Endothelial cell of umbilical vein (primary cell): ENCODE measurements around the gene GDI2. TPM values are rescaled to one million over a fixed set of nuclear protein-coding genes. Genes with fewer than 3 reads are reported as not detected.

Experiments
- BruUV-seq: library from RNA; stranded (reverse); fragments of 400-500 nt; replicated peaks from 2 replicates; lab custom pipeline; 2021; lab: Mats Ljungman, UMichigan
- CTCF ChIA-PET: fragments of 300-600, 350-600 bp; sonication (Branson Sonifier 250); formaldehyde crosslinking; loops from one replicate; lab custom pipeline; 2021; ENCODE audit warnings: antibody characterized with exemption, inconsistent platforms; lab: Charles Lee
- POLR2A ChIA-PET: fragments of 300-600, 350-600 bp; sonication (Branson Sonifier 250); formaldehyde crosslinking; loops from one replicate; lab custom pipeline; 2021; ENCODE audit warnings: antibody characterized with exemption, inconsistent platforms; lab: Charles Lee
- DNase-seq: peaks from one replicate; pipeline ENCODE4 v3.0.0-alpha.2; 2011; ENCODE audit warnings: low read depth, low spot score
- FAIRE-seq: peaks from 2 replicates; lab custom pipeline; 2011; peaks lifted over from hg19 to GRCh38; lab: Jason Lieb, UNC
- H2AFZ ChIP-seq: 2 replicates; pipeline ENCODE4 v1.6.0; 2012; ENCODE audit warnings: low read depth, low read length, control low read depth, inconsistent platforms
- H3K27ac ChIP-seq: 2 replicates; pipeline ENCODE4 v1.5.1; 2011; ENCODE audit warnings: low read depth, mild to moderate bottlenecking, control low read depth, low read length, moderate library complexity; ENCODE audit not compliant: insufficient read depth
- H3K27me3 ChIP-seq, 2 experiments: 2 replicates each; pipeline versions ENCODE4 v1.6.0 to v1.6.1; 2011; ENCODE audit warnings: low read length in 2 of 2, mixed read lengths in 1 of 2; ENCODE audit not compliant: control insufficient read depth in 2 of 2, insufficient read depth in 2 of 2
- H3K36me3 ChIP-seq, 2 experiments: 2 replicates in 1 of 2; 3 replicates in 1 of 2; pipeline ENCODE4 v1.5.1; 2011; ENCODE audit warnings: low read length in 2 of 2, mild to moderate bottlenecking in 1 of 2, moderate library complexity in 1 of 2; ENCODE audit not compliant: control insufficient read depth in 2 of 2, insufficient read depth in 2 of 2; ENCODE audit errors: extremely low read depth in 1 of 2
- H3K4me1 ChIP-seq: 3 replicates; pipeline ENCODE4 v1.5.1; 2011; ENCODE audit warnings: mild to moderate bottlenecking, low read length; ENCODE audit not compliant: control insufficient read depth, insufficient read depth; ENCODE audit errors: extremely low read depth
- H3K4me2 ChIP-seq: 2 replicates; pipeline ENCODE4 v1.6.1; 2011; ENCODE audit warnings: low read length, control low read depth, mixed read lengths; ENCODE audit not compliant: insufficient read depth
- H3K4me3 ChIP-seq, 3 experiments: fragments of 200-600 bp in 1 of 3; sonication (generic), shearing (Covaris generic) in 1 of 3; replicated peaks in 1 of 3; 2 replicates each; pipeline ENCODE4 v1.5.1; 2011 to 2016; ENCODE audit warnings: control low read depth in 3 of 3, low read length in 3 of 3, mild to moderate bottlenecking in 2 of 3, inconsistent platforms in 1 of 3, low read depth in 1 of 3, moderate library complexity in 1 of 3; ENCODE audit not compliant: insufficient read depth in 1 of 3
- H3K79me2 ChIP-seq: 2 replicates; pipeline ENCODE4 v1.6.0; 2012; ENCODE audit warnings: low read length, inconsistent platforms; ENCODE audit not compliant: control insufficient read depth, insufficient read depth
- H3K9ac ChIP-seq: replicated peaks from 2 replicates; pipeline ENCODE3; 2011; ENCODE audit warnings: low read length, control low read depth; ENCODE audit not compliant: insufficient read depth; ENCODE audit errors: extremely low read depth
- H3K9me1 ChIP-seq: replicated peaks from 3 replicates; pipeline ENCODE4 v1.6.0; 2011; ENCODE audit warnings: mild to moderate bottlenecking, low read length; ENCODE audit not compliant: control insufficient read depth, insufficient read depth; ENCODE audit errors: extremely low read depth
- H3K9me3 ChIP-seq: replicated peaks from 2 replicates; pipeline ENCODE4 v1.5.1; 2012; ENCODE audit warnings: low read length, inconsistent platforms; ENCODE audit not compliant: control insufficient read depth, insufficient read depth
- H4K20me1 ChIP-seq: replicated peaks from 2 replicates; pipeline ENCODE3; 2011; ENCODE audit warnings: mild to moderate bottlenecking, low read length; ENCODE audit not compliant: control insufficient read depth, insufficient read depth; ENCODE audit errors: extremely low read depth
- CTCF ChIP-seq, 2 donors: IDR thresholded peaks; 1 replicate in 1 of 2; 2 replicates in 1 of 2; pipeline ENCODE4 v1.5.1; 2011; ENCODE audit warnings: low read length in 2 of 2, mild to moderate bottlenecking in 2 of 2, moderate library complexity in 2 of 2, control low read depth in 1 of 2, inconsistent platforms in 1 of 2, low read depth in 1 of 2; ENCODE audit not compliant: insufficient read depth in 1 of 2; ENCODE audit errors: extremely low read depth in 1 of 2
- EZH2 ChIP-seq: IDR thresholded peaks from 2 replicates; pipeline ENCODE4 v1.6.1; 2012; ENCODE audit warnings: borderline replicate concordance, low read depth, mild to moderate bottlenecking, moderate library complexity, low read length, inconsistent platforms; ENCODE audit not compliant: severe bottlenecking
- FOS ChIP-seq: IDR thresholded peaks from 2 replicates; pipeline ENCODE4 v1.6.1; 2011; ENCODE audit warnings: mild to moderate bottlenecking, low read length, moderate library complexity, borderline replicate concordance; ENCODE audit not compliant: insufficient read depth
- GATA2 ChIP-seq: IDR thresholded peaks from 2 replicates; pipeline ENCODE4 v1.7.0; 2011; ENCODE audit warnings: low read depth, mild to moderate bottlenecking, moderate library complexity, mixed read lengths, low read length; ENCODE audit not compliant: insufficient read length, insufficient read depth
- JUN ChIP-seq: IDR thresholded peaks from 2 replicates; pipeline ENCODE4 v1.6.1; 2011; ENCODE audit warnings: borderline replicate concordance, low read depth; ENCODE audit not compliant: insufficient read length, insufficient read depth
- MYC ChIP-seq: IDR thresholded peaks from one replicate; pipeline ENCODE4 v1.6.1; 2011; ENCODE audit warnings: mild to moderate bottlenecking, low read depth, low read length
- POLR2A ChIP-seq: IDR thresholded peaks from 2 replicates; pipeline ENCODE4 v1.6.1; 2012; ENCODE audit warnings: low read depth, mild to moderate bottlenecking, control low read depth, low read length
- POLR2AphosphoS5 ChIP-seq: IDR thresholded peaks from 2 replicates; pipeline ENCODE4 v1.6.1; 2012; ENCODE audit warnings: low read depth, mild to moderate bottlenecking, control low read depth, low read length, moderate library complexity; ENCODE audit not compliant: insufficient read depth
- dilution Hi-C: fragments of 300-500 bp; cut with MboI; formaldehyde crosslinking; loops from one replicate; pipeline ENCODE4 v1.15.0; 2019; ENCODE audit warnings: low sequenced_read_pairs; ENCODE audit not compliant: extremely low pct_ligation_motif_present
- intact Hi-C: fragments of 100-400 bp; cut with micrococcal nuclease; formaldehyde crosslinking; loops from one replicate; pipeline ENCODE4 v1.10.0; 2022
- polyA plus RNA-seq, 4 experiments: library from polyadenylated mRNA; depleted of rRNA in 3 of 4; stranded (reverse) in 3 of 4; unstranded in 1 of 4; fragments of >200 nt; gene quantifications; 2 replicates each; pipeline versions ENCODE4 v1.2.1 to v1.2.3, GENCODE V29; 2011 to 2012; ENCODE audit warnings: missing spikeins in 1 of 4
- total RNA-seq: library from RNA; stranded (reverse); gene quantifications from 2 replicates; pipeline ENCODE4 v1.2.3, GENCODE V29; 2021
- TF ChIP-seq, protein P1 (sequence below): IDR thresholded peaks from 2 replicates; pipeline ENCODE4 v1.6.1; 2011; ENCODE audit not compliant: insufficient read depth, insufficient read length

GDI2 gene
- total and polyA plus RNA-seq, 2 donors (not counting 3 experiments of a cell fraction or from before 2014, with no cell fraction given) = 154 to 307 TPM

GRCh38 chr10:5812283-5813090, 747 bp downstream of the GDI2 start:
- no TSS peak for BruUV-seq
- Histone ChIP-seq H4K20me1 (peaks cover 12% of the 10 kb centered on the region), H3K4me2 (peak overlapping the region; percentile 98), H3K27ac (peak overlapping the region; percentile 92), H3K9me1 (no peaks in the 10 kb centered on the region), H3K4me1 (peaks cover 39% of the 10 kb centered on the region), H3K9ac (peak overlapping the region; percentile 99), H3K36me3 (no peaks in the 10 kb centered on the region), H3K27me3 (no peaks in the 10 kb centered on the region), H3K79me2 (peaks cover 61% of the 10 kb centered on the region), H2AFZ (peak overlapping the region; percentile 93), H3K4me3 (peak overlapping the region; percentile 91 to 100 (median 97)), H3K9me3 (no peaks in the 10 kb centered on the region)
- POLR2A ChIA-PET = interaction anchor here (1.0 to 1.9 kb wide), 2 partner anchors 65 to 78 kb away, joined by 3 to 9 read pairs; partner anchors contain the start of genes ANKRD16 and FBH1
- TF ChIP-seq POLR2A (no peak), MYC (no peak), EZH2 (no peak), FOS (no peak), JUN (no peak), GATA2 (no peak), POLR2AphosphoS5 (no peak), CTCF (IDR thresholded peaks at IDR 0.05; ENCODE audit: extremely low read depth in 1 of 2, insufficient read depth in 1 of 2, low read depth in 1 of 2, low read length in 2 of 2) (no peak)
- TF ChIP-seq, protein P1, sequence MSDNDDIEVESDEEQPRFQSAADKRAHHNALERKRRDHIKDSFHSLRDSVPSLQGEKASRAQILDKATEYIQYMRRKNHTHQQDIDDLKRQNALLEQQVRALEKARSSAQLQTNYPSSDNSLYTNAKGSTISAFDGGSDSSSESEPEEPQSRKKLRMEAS = no peak
- DNase-seq (peak; percentile 43), FAIRE-seq (no peak)
- dilution Hi-C loops (no loop called here), intact Hi-C loops (loop anchor here (1.0 to 10.0 kb wide), 6 partner anchors 34 to 162 kb away; partner anchors contain the start of genes ANKRD16, IL15RA and TASOR2)
- CTCF ChIA-PET = interaction anchor here (0.8 to 2.4 kb wide), 3 partner anchors 25 to 61 kb away, joined by 3 to 19 read pairs (median 5); no protein-coding TSS in a partner anchor
